Measurements from ENCODE around the gene LHX1. TPM values are rescaled to one million over a fixed set of nuclear protein-coding genes. Genes with fewer than 3 reads are reported as not detected.

LHX1 gene
- total RNA-seq, 1 donor, result not detected

GRCh38 chr17:36946726-36947091, 9.4 kb downstream of the LHX1 start:
- H3K4me2 ChIP-seq (ENCODE audit: insufficient read depth, low read length), result no peak overlapping the region
- no peaks in the 10 kb centered on the region for H3K9me3 ChIP-seq (ENCODE audit: low read depth, low read length)
- no peak overlapping the region for H3K4me3 ChIP-seq (ENCODE audit: insufficient read depth, low read length)
- H2AFZ ChIP-seq (ENCODE audit: low read length), result no peak overlapping the region
- H4K20me1 ChIP-seq (ENCODE audit: insufficient read depth, low read length), result peaks cover 10% of the 10 kb centered on the region
- peaks cover 15% of the 10 kb centered on the region for H3K4me1 ChIP-seq (ENCODE audit: insufficient read depth, low read length)
- peaks cover 4% of the 10 kb centered on the region for H3K36me3 ChIP-seq (ENCODE audit: insufficient read depth, low read length)
- peaks cover 65% of the 10 kb centered on the region for H3K27me3 ChIP-seq (ENCODE audit: insufficient read depth, low read length)
- no peak for TF ChIP-seq CTCF (IDR thresholded peaks at IDR 0.05; ENCODE audit: extremely low read depth, low read depth, low read length)
- H3K79me2 ChIP-seq (ENCODE audit: insufficient read depth, low read length), result peaks cover 25% of the 10 kb centered on the region
- DNase-seq (ENCODE audit: insufficient read length, low spot score, missing footprints), result peak; percentile 48
- H3K27ac ChIP-seq (ENCODE audit: low read depth, low read length), result no peak overlapping the region

- TF ChIP-seq CTCF (IDR thresholded peaks at IDR 0.05; ENCODE audit: extremely low read depth, low read depth, low read length), result no peak
- Histone ChIP-seq H3K4me1 (ENCODE audit: insufficient read depth, low read length) (peaks cover 15% of the 10 kb centered on the region), H3K27me3 (ENCODE audit: insufficient read depth, low read length) (peaks cover 51% of the 10 kb centered on the region), H3K4me3 (ENCODE audit: insufficient read depth, low read length) (peak overlapping the region; percentile 93), H3K79me2 (ENCODE audit: insufficient read depth, low read length) (peaks cover 37% of the 10 kb centered on the region), H2AFZ (ENCODE audit: low read length) (peak overlapping the region; percentile 84), H3K36me3 (ENCODE audit: insufficient read depth, low read length) (peaks cover 18% of the 10 kb centered on the region), H3K27ac (ENCODE audit: low read depth, low read length) (peak overlapping the region; percentile 81), H3K9me3 (ENCODE audit: low read depth, low read length) (no peaks in the 10 kb centered on the region), H3K4me2 (ENCODE audit: insufficient read depth, low read length) (peak overlapping the region; percentile 98), H4K20me1 (ENCODE audit: insufficient read depth, low read length) (peaks cover 12% of the 10 kb centered on the region)
- DNase-seq (ENCODE audit: insufficient read length, low spot score, missing footprints), result no peak
These were observed 10.8 kb downstream of the LHX1 start for GRCh38 chr17:36947922-36948716.

GRCh38 chr17:36948717-36949460, 11.6 kb downstream of the LHX1 start, which contains the start of gene AATF:
TSS of gene AATF (plus strand) at chr17:36948954. CDS start at chr17:36949126, 172 bp downstream.
- peak; percentile 99 for DNase-seq (ENCODE audit: insufficient read length, low spot score, missing footprints)
- H3K4me2 ChIP-seq (ENCODE audit: insufficient read depth, low read length), result peak within 1 kb of the TSS; percentile 98
- H3K36me3 ChIP-seq (ENCODE audit: insufficient read depth, low read length), result peaks cover 25% of the 10 kb centered on the region
- peak within 1 kb of the TSS; percentile 93 for H3K4me3 ChIP-seq (ENCODE audit: insufficient read depth, low read length)
- TF ChIP-seq CTCF (IDR thresholded peaks at IDR 0.05; ENCODE audit: extremely low read depth, low read depth, low read length), result no peak
- H4K20me1 ChIP-seq (ENCODE audit: insufficient read depth, low read length), result peaks cover 12% of the 10 kb centered on the region
- H3K79me2 ChIP-seq (ENCODE audit: insufficient read depth, low read length), result peaks cover 40% of the 10 kb centered on the region
- H3K9me3 ChIP-seq (ENCODE audit: low read depth, low read length), result no peaks in the 10 kb centered on the region
- H2AFZ ChIP-seq (ENCODE audit: low read length), result peak within 1 kb of the TSS; percentile 88
- H3K4me1 ChIP-seq (ENCODE audit: insufficient read depth, low read length), result peaks cover 15% of the 10 kb centered on the region
- H3K27me3 ChIP-seq (ENCODE audit: insufficient read depth, low read length), result peaks cover 43% of the 10 kb centered on the region
- peak within 1 kb of the TSS; percentile 81 for H3K27ac ChIP-seq (ENCODE audit: low read depth, low read length)

GRCh38 chr17:36949461-36949927, 12.2 kb downstream of the LHX1 start:
- Histone ChIP-seq H3K27me3 (ENCODE audit: insufficient read depth, low read length) (peaks cover 37% of the 10 kb centered on the region), H3K4me2 (ENCODE audit: insufficient read depth, low read length) (peak overlapping the region; percentile 98), H3K27ac (ENCODE audit: low read depth, low read length) (peak overlapping the region; percentile 81), H3K4me3 (ENCODE audit: insufficient read depth, low read length) (peak overlapping the region; percentile 93), H3K36me3 (ENCODE audit: insufficient read depth, low read length) (peaks cover 31% of the 10 kb centered on the region), H3K9me3 (ENCODE audit: low read depth, low read length) (no peaks in the 10 kb centered on the region), H3K79me2 (ENCODE audit: insufficient read depth, low read length) (peaks cover 40% of the 10 kb centered on the region), H4K20me1 (ENCODE audit: insufficient read depth, low read length) (peaks cover 12% of the 10 kb centered on the region), H3K4me1 (ENCODE audit: insufficient read depth, low read length) (peaks cover 15% of the 10 kb centered on the region), H2AFZ (ENCODE audit: low read length) (peak overlapping the region; percentile 88)
- TF ChIP-seq CTCF (IDR thresholded peaks at IDR 0.05; ENCODE audit: extremely low read depth, low read depth, low read length), result no peak
- peak; percentile 69 for DNase-seq (ENCODE audit: insufficient read length, low spot score, missing footprints)

Measured in osteoblast (primary cell).